SK-N-SH (cell line): ENCODE measurements around the gene WWP2. TPM values are rescaled to one million over a fixed set of nuclear protein-coding genes. Genes with fewer than 3 reads are reported as not detected.

ENCODE experiments used
- CTCF ChIA-PET: fragments of 300-600, 350-600 bp; formaldehyde crosslinking; extraction: SDS; loops from one replicate; lab custom pipeline; 2021; lab: Yijun Ruan, JAX
- POLR2A ChIA-PET: fragments of 350-600 bp; sonication (Branson Sonifier 250); formaldehyde crosslinking; extraction: SDS; loops from one replicate; lab custom pipeline; 2020; ENCODE audit warnings: antibody characterized with exemption, inconsistent platforms; lab: Yijun Ruan, JAX
- DNase-seq: peaks from one replicate; pipeline ENCODE4 v3.0.0; 2012
- H2AFZ ChIP-seq: fragments of 200-600 bp; sonication (generic); 2 replicates; pipeline ENCODE4 v1.8.1; 2016; ENCODE audit warnings: antibody characterized with exemption, mild to moderate bottlenecking, low read depth
- H3F3A ChIP-seq: fragments of 200-600 bp; sonication (generic); replicated peaks from 2 replicates; pipeline ENCODE3; 2016; ENCODE audit warnings: antibody characterized with exemption, mild to moderate bottlenecking; ENCODE audit not compliant: insufficient read depth
- H3K27ac ChIP-seq, 2 experiments: fragments of 200-500 bp in 1 of 2; fragments of 200-600 bp in 1 of 2; sonication (Bioruptor generic) in 1 of 2; sonication (generic), shearing (Covaris generic) in 1 of 2; 2 replicates each; pipeline versions ENCODE4 v1.5.1 to v1.6.1; 2014 to 2016; ENCODE audit warnings: low read depth in 2 of 2, inconsistent platforms in 1 of 2, low read length in 1 of 2, mild to moderate bottlenecking in 1 of 2, mixed read lengths in 1 of 2
- H3K27me3 ChIP-seq: fragments of 200-600 bp; sonication (generic), shearing (Covaris generic); 2 replicates; pipeline ENCODE4 v1.6.1; 2016; ENCODE audit warnings: mixed run types; ENCODE audit not compliant: insufficient read depth
- H3K36me3 ChIP-seq, 2 experiments: fragments of 200-500 bp in 1 of 2; fragments of 200-600 bp in 1 of 2; sonication (Bioruptor generic) in 1 of 2; sonication (generic) in 1 of 2; replicated peaks in 1 of 2; 2 replicates each; pipeline versions ENCODE3 to v1.5.1; 2014 to 2016; ENCODE audit warnings: low read length in 1 of 2, mild to moderate bottlenecking in 1 of 2; ENCODE audit not compliant: insufficient read depth in 2 of 2, control insufficient read depth in 1 of 2
- H3K4me1 ChIP-seq, 2 experiments: fragments of 200-500 bp in 1 of 2; fragments of 200-600 bp in 1 of 2; sonication (Bioruptor generic) in 1 of 2; sonication (generic), shearing (Covaris generic) in 1 of 2; 2 replicates each; pipeline versions ENCODE4 v1.5.1 to v1.6.1; 2014 to 2016; ENCODE audit warnings: low read depth in 1 of 2, low read length in 1 of 2, mixed run types in 1 of 2; ENCODE audit not compliant: insufficient read depth in 2 of 2, control insufficient read depth in 1 of 2
- H3K4me2 ChIP-seq: fragments of 200-600 bp; sonication (generic), shearing (Covaris generic); 2 replicates; pipeline ENCODE4 v1.6.1; 2017; ENCODE audit warnings: mixed run types
- H3K4me3 ChIP-seq, 2 experiments: fragments of 200-500 bp in 1 of 2; fragments of 200-600 bp in 1 of 2; sonication (Bioruptor generic) in 1 of 2; sonication (generic), shearing (Covaris generic) in 1 of 2; 2 replicates each; pipeline versions ENCODE4 v1.5.1 to v1.8.1; 2014 to 2016; ENCODE audit warnings: low read depth in 2 of 2, inconsistent platforms in 1 of 2, low read length in 1 of 2, mild to moderate bottlenecking in 1 of 2, mixed read lengths in 1 of 2, moderate library complexity in 1 of 2
- H3K79me2 ChIP-seq: fragments of 200-600 bp; sonication (generic); 2 replicates; pipeline ENCODE4 v1.8.1; 2017; ENCODE audit warnings: mild to moderate bottlenecking; ENCODE audit not compliant: insufficient read depth
- H3K9ac ChIP-seq: fragments of 200-600 bp; sonication (generic); 2 replicates; pipeline ENCODE4 v1.6.1; 2017; ENCODE audit warnings: mixed run types
- H3K9me2 ChIP-seq: fragments of 200-600 bp; sonication (generic); 2 replicates; pipeline ENCODE4 v1.6.1; 2017; ENCODE audit warnings: mixed run types
- H3K9me3 ChIP-seq: fragments of 200-600 bp; sonication (generic); 2 replicates; pipeline ENCODE4 v1.6.1; 2017; ENCODE audit warnings: mixed run types, mild to moderate bottlenecking, moderate library complexity
- H4K20me1 ChIP-seq: fragments of 200-600 bp; sonication (generic); 2 replicates; pipeline ENCODE4 v1.6.1; 2017; ENCODE audit warnings: mild to moderate bottlenecking, mixed run types; ENCODE audit not compliant: insufficient read depth
- ELF1 ChIP-seq: IDR thresholded peaks from 2 replicates; pipeline ENCODE4 v1.4.0; 2012
- EZH2phosphoT487 ChIP-seq: fragments of 200-600 bp; sonication (generic); IDR thresholded peaks from 2 replicates; pipeline ENCODE4 v1.6.1; 2017; ENCODE audit warnings: low read depth, mixed run types, mild to moderate bottlenecking, antibody characterized with exemption, moderate library complexity, borderline replicate concordance
- FOXJ3 ChIP-seq: sonication (generic); formaldehyde crosslinking; IDR thresholded peaks from 2 replicates; pipeline ENCODE4 v1.5.1; 2020; ENCODE audit warnings: mild to moderate bottlenecking, missing genetic modification reagents
- FOXM1 ChIP-seq: IDR thresholded peaks from 2 replicates; pipeline ENCODE4 v1.4.0; 2012; ENCODE audit warnings: low read depth, mild to moderate bottlenecking
- GABPA ChIP-seq: IDR thresholded peaks from 2 replicates; pipeline ENCODE4 v1.4.0; 2012; ENCODE audit warnings: low read depth, mild to moderate bottlenecking
- IRF3 ChIP-seq: fragments of 150-350 bp; IDR thresholded peaks from 2 replicates; pipeline ENCODE4 v1.6.1; 2016; ENCODE audit warnings: mild to moderate bottlenecking, low read depth, low read length
- MEF2A ChIP-seq: IDR thresholded peaks from 2 replicates; pipeline ENCODE4 v1.4.0; 2012; ENCODE audit warnings: low read depth, borderline replicate concordance
- NFIC ChIP-seq: IDR thresholded peaks from 2 replicates; pipeline ENCODE4 v1.4.0; 2012; ENCODE audit warnings: borderline replicate concordance
- RXRA ChIP-seq: IDR thresholded peaks from 2 replicates; pipeline ENCODE4 v1.4.0; 2012; ENCODE audit warnings: low read depth, mild to moderate bottlenecking, borderline replicate concordance
- TAF1 ChIP-seq: IDR thresholded peaks from 2 replicates; pipeline ENCODE4 v1.6.1; 2012; ENCODE audit warnings: low read depth, mild to moderate bottlenecking, low read length, moderate library complexity, borderline replicate concordance
- TCF12 ChIP-seq: IDR thresholded peaks from 2 replicates; pipeline ENCODE4 v1.4.0; 2012
- TEAD4 ChIP-seq: IDR thresholded peaks from 2 replicates; pipeline ENCODE4 v1.4.0; 2012; ENCODE audit warnings: mild to moderate bottlenecking, borderline replicate concordance; ENCODE audit not compliant: insufficient read depth
- USF1 ChIP-seq: IDR thresholded peaks from 2 replicates; pipeline ENCODE4 v1.4.0; 2012; ENCODE audit warnings: low read depth, borderline replicate concordance
- USF2 ChIP-seq: fragments of 150-350 bp; IDR thresholded peaks from 2 replicates; pipeline ENCODE4 v1.6.1; 2017; ENCODE audit warnings: antibody characterized with exemption, low read length, low read depth, borderline replicate concordance
- WGBS: methylation state at CpG from one replicate; pipeline ENCODE4 v1.1.6; 2017; ENCODE audit warnings: low lambda C conversion rate; 5-methylcytosine and 5-hydroxymethylcytosine counted together
- polyA plus RNA-seq, 3 experiments: library from polyadenylated mRNA; depleted of rRNA; stranded (reverse); fragments of >200 nt; gene quantifications; 2 replicates each; pipeline ENCODE4 v1.2.3, GENCODE V29; 2012

WWP2 gene
- polyA plus RNA-seq, 1 of the 3 experiments (the other 2 are of a cell fraction), result 13.3 TPM

DNA sequence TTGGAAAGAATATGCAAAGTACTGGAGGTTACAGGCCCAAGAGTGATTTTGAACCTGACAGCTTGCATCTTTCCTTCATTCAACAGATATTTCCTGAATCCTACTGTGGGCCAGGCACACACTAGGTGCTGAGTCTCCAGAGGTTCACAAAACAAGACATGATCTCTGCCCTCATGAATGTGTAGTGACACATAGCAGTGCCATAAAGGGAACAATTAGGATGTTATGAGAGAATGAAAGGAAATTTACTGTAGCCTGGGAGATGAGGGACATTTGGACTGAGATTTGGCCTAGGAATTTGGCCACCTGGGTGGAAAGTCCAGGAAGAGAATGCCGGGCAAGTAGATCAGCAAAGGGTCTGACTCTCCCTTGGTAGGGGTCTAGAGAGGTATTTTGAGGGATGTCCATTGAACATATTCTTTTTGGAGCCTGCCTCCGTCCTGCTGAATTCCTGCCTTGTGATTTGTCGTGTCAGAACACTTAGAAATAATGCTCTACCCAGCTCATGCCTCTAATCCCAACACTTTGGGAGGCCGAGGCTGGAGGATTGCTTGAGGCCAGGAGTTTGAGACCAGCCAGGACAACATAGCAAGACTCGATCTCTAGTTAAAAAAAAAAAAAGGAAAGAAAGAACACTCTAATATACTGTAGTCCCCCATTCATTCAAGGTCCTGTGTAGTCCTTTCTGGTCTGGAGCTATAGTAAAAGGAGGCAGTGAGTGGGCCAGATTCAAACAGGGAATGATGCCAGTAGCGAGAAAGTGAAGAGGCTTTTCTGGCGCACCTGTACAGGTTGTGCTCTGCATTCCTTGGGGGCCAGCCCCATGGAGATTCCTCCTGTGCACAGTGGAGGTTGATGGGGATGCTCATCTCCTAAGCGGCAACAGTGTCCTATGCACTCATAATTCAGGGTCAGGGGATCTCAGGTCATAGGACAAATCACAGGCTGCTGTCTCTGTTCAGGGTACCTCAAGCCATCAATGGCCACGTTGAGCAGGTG is 98.4 kb downstream of the WWP2 start:
- 86% methylated on average over 9 of the region's 9 CpGs for WGBS
- no peaks in the 10 kb centered on the region for H3K79me2 ChIP-seq
- H3K9ac ChIP-seq, result no peak overlapping the region
- no peaks in the 10 kb centered on the region for H3F3A ChIP-seq
- H3K27ac ChIP-seq, result no peak overlapping the region
- H2AFZ ChIP-seq, result no peak overlapping the region
- ChIA-PET POLR2A (no interaction called here), CTCF (interaction anchor here (1.2 to 1.7 kb wide), 2 partner anchors 19 to 64 kb away, joined by 3 to 5 read pairs; no protein-coding TSS in a partner anchor)
- H3K9me2 ChIP-seq, result no peaks in the 10 kb centered on the region
- no peak for DNase-seq
- H3K9me3 ChIP-seq, result no peaks in the 10 kb centered on the region
- no peak overlapping the region for H3K4me2 ChIP-seq
- no peaks in the 10 kb centered on the region for H4K20me1 ChIP-seq
- TF ChIP-seq IRF3 (no peak), NFIC (no peak), FOXJ3 (CRISPR knock-in tag) (no peak), ELF1 (no peak), MEF2A (no peak), GABPA (no peak), FOXM1 (no peak), EZH2phosphoT487 (no peak), USF1 (no peak), TEAD4 (no peak), RXRA (no peak), TCF12 (no peak), USF2 (no peak), TAF1 (no peak)
- no peak overlapping the region for H3K4me3 ChIP-seq
- H3K36me3 ChIP-seq, result no peaks in the 10 kb centered on the region
- no peaks in the 10 kb centered on the region for H3K27me3 ChIP-seq
- H3K4me1 ChIP-seq, result peaks cover 0 to 2% of the 10 kb centered on the region in 2 experiments; a peak in 2 of 4 replicates
